Gastroesophageal sphincter (tissue), 4 donors: ENCODE results near the gene TCF4. TPM values are rescaled to one million over a fixed set of nuclear protein-coding genes. Genes with fewer than 3 reads are reported as not detected.

Experiments
- ATAC-seq: fragments of 150-250 bp; one replicate; pipeline ENCODE4 v1.9.1; 2016; ENCODE audit warnings: mild to moderate bottlenecking, moderate library complexity
- H3K27ac ChIP-seq, 4 donors: fragments of 200-600 bp; sonication (generic) in 3 of 4; 1 replicate in 3 of 4; 2 replicates in 1 of 4; pipeline ENCODE4 v1.5.1; 2016 to 2019
- H3K27me3 ChIP-seq: fragments of 200-600 bp; sonication (generic); one replicate; pipeline ENCODE4 v1.5.1; 2019
- H3K36me3 ChIP-seq, 2 donors: fragments of 200-600 bp; sonication (generic); one replicate each; pipeline ENCODE4 v1.5.1; 2019; ENCODE audit warnings: control low read depth in 1 of 2
- H3K4me1 ChIP-seq, 3 donors: fragments of 200-600 bp; sonication (generic); 1 replicate in 2 of 3; 2 replicates in 1 of 3; pipeline ENCODE4 v1.5.1; 2016 to 2019; ENCODE audit warnings: control low read depth in 2 of 3
- H3K4me3 ChIP-seq, 2 donors: fragments of 200-600 bp; sonication (generic); one replicate each; pipeline ENCODE4 v1.5.1; 2019; ENCODE audit warnings: mild to moderate bottlenecking in 1 of 2, moderate library complexity in 1 of 2
- H3K9me3 ChIP-seq, 3 donors: fragments of 200-600 bp; sonication (generic); one replicate each; pipeline ENCODE4 v1.5.1; 2017 to 2019; ENCODE audit warnings: control low read depth in 2 of 3
- EP300 ChIP-seq: sonication (generic); formaldehyde crosslinking; IDR thresholded peaks from one replicate; pipeline ENCODE4 v1.6.1; 2017; ENCODE audit warnings: antibody characterized with exemption, mild to moderate bottlenecking
- POLR2A ChIP-seq, 2 donors: fragments of 450-650 bp; IDR thresholded peaks; one replicate each; pipeline ENCODE4 v1.6.1; 2017; ENCODE audit warnings: antibody characterized with exemption in 2 of 2, mild to moderate bottlenecking in 2 of 2, moderate library complexity in 1 of 2
- POLR2AphosphoS5 ChIP-seq: sonication (generic); formaldehyde crosslinking; IDR thresholded peaks from one replicate; pipeline ENCODE4 v1.6.1; 2017; ENCODE audit warnings: antibody characterized with exemption
- WGBS, 2 donors: methylation state at CpG; one replicate each; pipeline ENCODE4 v1.1.5; 2018; ENCODE audit warnings: low coverage in 1 of 2; 5-methylcytosine and 5-hydroxymethylcytosine counted together
- total RNA-seq, 4 donors: library from RNA; depleted of rRNA; stranded (reverse); fragments of >200 nt; gene quantifications; one replicate each; pipeline ENCODE4 v1.1.0, GENCODE V29; 2016
- TF ChIP-seq, protein P1 (sequence below), 4 experiments: fragments of 200-600 bp in 2 of 4; fragments of 450-650 bp in 2 of 4; sonication (generic) in 1 of 4; IDR thresholded peaks; one replicate each; pipeline ENCODE4 v1.5.1; 2017 to 2019; ENCODE audit warnings: antibody characterized with exemption in 4 of 4, mild to moderate bottlenecking in 2 of 4, moderate library complexity in 2 of 4

TCF4 gene
- total RNA-seq, 4 donors from 2014 or later = 64.1 to 87.6 (median 76.2) TPM

DNA sequence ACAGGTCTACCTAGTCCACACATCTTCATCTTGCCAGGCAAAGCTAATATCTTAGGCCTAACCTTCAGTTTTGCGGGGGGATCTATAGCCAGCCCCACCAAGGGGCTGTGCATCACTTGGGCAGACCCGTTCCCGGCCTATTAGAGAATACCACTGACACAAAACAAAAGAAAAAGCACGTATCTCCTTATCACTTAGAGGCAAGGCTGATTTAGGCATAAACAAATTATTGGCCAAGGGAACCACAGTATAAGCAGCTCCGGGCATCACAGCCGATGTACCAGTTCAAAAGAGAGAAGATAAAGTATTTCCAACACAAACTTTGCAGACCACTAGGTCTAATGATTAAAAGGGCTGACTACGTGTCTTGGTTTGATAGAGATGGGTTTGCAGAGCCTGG lies 248.0 kb downstream of the TCF4 start:
- no peaks in the 10 kb centered on the region for H3K27me3 ChIP-seq
- no peaks in the 10 kb centered on the region for H3K9me3 ChIP-seq
- peak overlapping the region in 2 of 4 donors; percentile 67 to 73 for H3K27ac ChIP-seq
- no peaks in the 10 kb centered on the region for H3K36me3 ChIP-seq
- 78 to 96% methylated on average over 4 to 5 of the region's 7 CpGs for WGBS, 2 donors
- peaks cover 0 to 26% (median 0%) of the 10 kb centered on the region in 3 donors for H3K4me1 ChIP-seq
- no peak for ATAC-seq
- no peak overlapping the region for H3K4me3 ChIP-seq
- no peak for TF ChIP-seq POLR2AphosphoS5
- TF ChIP-seq, protein P1, sequence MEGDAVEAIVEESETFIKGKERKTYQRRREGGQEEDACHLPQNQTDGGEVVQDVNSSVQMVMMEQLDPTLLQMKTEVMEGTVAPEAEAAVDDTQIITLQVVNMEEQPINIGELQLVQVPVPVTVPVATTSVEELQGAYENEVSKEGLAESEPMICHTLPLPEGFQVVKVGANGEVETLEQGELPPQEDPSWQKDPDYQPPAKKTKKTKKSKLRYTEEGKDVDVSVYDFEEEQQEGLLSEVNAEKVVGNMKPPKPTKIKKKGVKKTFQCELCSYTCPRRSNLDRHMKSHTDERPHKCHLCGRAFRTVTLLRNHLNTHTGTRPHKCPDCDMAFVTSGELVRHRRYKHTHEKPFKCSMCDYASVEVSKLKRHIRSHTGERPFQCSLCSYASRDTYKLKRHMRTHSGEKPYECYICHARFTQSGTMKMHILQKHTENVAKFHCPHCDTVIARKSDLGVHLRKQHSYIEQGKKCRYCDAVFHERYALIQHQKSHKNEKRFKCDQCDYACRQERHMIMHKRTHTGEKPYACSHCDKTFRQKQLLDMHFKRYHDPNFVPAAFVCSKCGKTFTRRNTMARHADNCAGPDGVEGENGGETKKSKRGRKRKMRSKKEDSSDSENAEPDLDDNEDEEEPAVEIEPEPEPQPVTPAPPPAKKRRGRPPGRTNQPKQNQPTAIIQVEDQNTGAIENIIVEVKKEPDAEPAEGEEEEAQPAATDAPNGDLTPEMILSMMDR (IDR thresholded peaks at IDR 0.05) = no peak
- TF ChIP-seq EP300 = no peak
- no peak for TF ChIP-seq POLR2A (IDR thresholded peaks at IDR 0.05)

DNA sequence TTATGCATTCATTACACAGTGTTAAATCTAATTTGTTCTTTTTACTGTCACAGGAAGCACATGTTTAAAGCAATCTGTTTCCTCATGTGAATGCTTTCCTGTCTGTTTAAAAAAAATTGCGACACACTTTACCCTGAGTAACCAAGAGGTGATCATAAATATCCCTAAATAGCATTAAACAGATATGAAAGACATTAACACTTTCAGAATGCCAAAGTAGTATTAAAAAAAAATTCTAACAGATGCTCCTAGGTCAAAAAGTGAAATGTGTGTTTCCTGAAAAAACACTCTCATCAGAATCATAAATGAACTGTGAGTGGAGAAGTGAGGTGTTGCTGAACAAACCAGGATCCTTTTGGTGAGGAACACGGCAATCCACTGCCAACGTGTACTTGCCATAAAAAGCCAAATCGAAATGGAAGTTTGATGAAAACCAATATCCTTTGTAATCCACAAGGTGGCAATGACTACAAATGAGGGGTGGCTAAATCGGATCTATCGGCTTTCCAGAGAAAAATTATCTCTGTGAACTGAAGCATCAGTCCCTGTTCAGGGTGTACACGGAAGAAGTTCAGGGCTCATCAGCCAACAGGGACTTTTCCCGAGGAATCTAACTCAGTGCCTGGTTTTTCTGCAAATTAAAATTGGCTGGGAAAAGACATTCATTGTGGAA lies 248.9 kb downstream of the TCF4 start:
- TF ChIP-seq POLR2AphosphoS5 = no peak
- TF ChIP-seq POLR2A (IDR thresholded peaks at IDR 0.05) = no peak
- TF ChIP-seq, protein P1 (IDR thresholded peaks at IDR 0.05) = no peak
- no peak for TF ChIP-seq EP300
- 30 to 61% methylated on average over 8 of the region's 8 CpGs for WGBS, 2 donors

DNA sequence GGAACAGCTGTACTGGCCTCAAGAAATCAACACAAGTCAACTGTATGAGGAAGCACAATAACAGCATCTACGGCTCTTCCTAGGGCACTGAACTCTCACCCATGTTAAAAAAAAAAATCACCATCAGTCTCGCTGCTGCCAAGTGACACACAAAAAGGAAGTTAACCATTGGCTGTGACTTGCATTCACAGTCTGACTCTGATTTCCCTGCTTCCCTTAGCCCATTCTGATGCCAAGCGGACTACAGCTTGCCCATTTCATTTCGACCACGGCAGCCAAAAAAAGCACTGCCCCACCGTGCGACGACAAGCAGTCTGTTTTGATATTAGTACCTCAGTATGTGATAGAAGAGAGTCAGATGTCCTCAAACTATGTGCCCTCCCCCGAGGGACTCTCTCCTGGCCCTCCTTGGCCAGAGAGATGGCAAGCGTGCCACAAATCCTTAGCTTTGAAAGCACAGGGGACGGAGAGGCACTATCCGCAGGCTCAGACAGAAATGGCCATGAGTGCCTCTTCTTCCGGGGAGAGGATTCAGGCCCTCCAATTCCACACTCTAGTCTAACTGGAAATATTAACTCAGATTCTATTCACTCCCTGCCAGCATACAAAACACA lies 250.0 kb downstream of the TCF4 start:
- Histone ChIP-seq H3K4me3 (peak overlapping the region in 1 of 2 donors; percentile 22), H3K27ac (peak overlapping the region in 3 of 4 donors; percentile 67 to 80 (median 73)), H3K9me3 (no peaks in the 10 kb centered on the region), H3K36me3 (no peaks in the 10 kb centered on the region), H3K27me3 (no peaks in the 10 kb centered on the region), H3K4me1 (peaks cover 0 to 26% (median 0%) of the 10 kb centered on the region in 3 donors)
- TF ChIP-seq POLR2AphosphoS5 = no peak
- TF ChIP-seq POLR2A (IDR thresholded peaks at IDR 0.05) = no peak
- TF ChIP-seq, protein P1 (IDR thresholded peaks at IDR 0.05) = no peak
- no peak for TF ChIP-seq EP300
- ATAC-seq = peak; percentile 46
- WGBS, 2 donors = 73 to 91% methylated on average over 3 to 9 of the region's 13 CpGs

More for the DNA sequence above, 248.9 kb downstream of the TCF4 start:
- no peaks in the 10 kb centered on the region for H3K36me3 ChIP-seq
- peak overlapping the region in 3 of 4 donors; percentile 67 to 80 (median 73) for H3K27ac ChIP-seq
- no peak overlapping the region for H3K4me3 ChIP-seq
- H3K4me1 ChIP-seq = peaks cover 0 to 26% (median 0%) of the 10 kb centered on the region in 3 donors
- H3K27me3 ChIP-seq = no peaks in the 10 kb centered on the region
- peak; percentile 40 for ATAC-seq
- no peaks in the 10 kb centered on the region for H3K9me3 ChIP-seq

DNA sequence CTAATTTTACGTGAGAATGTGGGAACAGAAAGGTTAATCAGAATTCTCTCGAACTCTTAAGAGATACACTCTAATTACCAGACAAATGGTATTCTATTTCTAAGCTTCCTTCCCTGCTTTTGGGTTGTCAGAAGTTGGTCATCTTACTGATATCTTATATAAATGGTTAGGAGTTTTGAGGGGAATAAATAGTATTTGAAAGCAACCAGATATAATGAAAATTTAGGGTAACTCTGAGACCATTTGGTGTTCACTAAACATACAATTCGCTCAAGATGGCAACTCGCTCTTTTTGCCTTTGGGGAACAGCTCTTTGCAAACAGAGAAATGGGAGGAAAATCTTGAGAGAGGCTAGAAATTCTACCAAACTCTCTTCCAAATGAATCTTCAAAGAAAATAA lies 250.9 kb downstream of the TCF4 start:
- WGBS, 2 donors = 85 to 88% methylated on average over 4 of the region's 4 CpGs
- Histone ChIP-seq H3K27ac (peak overlapping the region in 2 of 4 donors; percentile 67 to 73), H3K27me3 (no peaks in the 10 kb centered on the region), H3K4me1 (peaks cover 0 to 26% (median 0%) of the 10 kb centered on the region in 3 donors), H3K36me3 (no peaks in the 10 kb centered on the region), H3K9me3 (no peaks in the 10 kb centered on the region), H3K4me3 (no peak overlapping the region)
- ATAC-seq = no peak
- no peak for TF ChIP-seq POLR2A (IDR thresholded peaks at IDR 0.05)
- TF ChIP-seq, protein P1 (IDR thresholded peaks at IDR 0.05) = no peak
- TF ChIP-seq EP300 = no peak
- no peak for TF ChIP-seq POLR2AphosphoS5
